T-helper 2 cell treated with Interferon-gamma antibody and Interleukin-4, amounts not matched to agents 5 μg/mL and 100 μg/mL, for 36 hours (primary cell): ENCODE measurements around the gene HLA-DQA1.
"Not testable (repeated sequence)": the region's sequence is repeated elsewhere in the genome, so short reads cannot be mapped to it uniquely, and the experiment has no call there.

Source experiments
- DNase-seq: peaks from one replicate; pipeline ENCODE4 v3.0.0; 2021; ENCODE audit warnings: low spot score
- H3K27ac Mint-ChIP-seq: one replicate; pipeline ENCODE4 v1.8.0; 2021; ENCODE audit warnings: mild to moderate bottlenecking, mixed read lengths
- H3K27me3 Mint-ChIP-seq: one replicate; pipeline ENCODE4 v1.8.0; 2021; ENCODE audit warnings: low read depth, mixed read lengths
- H3K36me3 Mint-ChIP-seq: one replicate; pipeline ENCODE4 v1.8.0; 2021; ENCODE audit warnings: low read depth, mixed read lengths
- H3K4me1 Mint-ChIP-seq: one replicate; pipeline ENCODE4 v1.8.0; 2021; ENCODE audit warnings: low read depth, mixed read lengths
- H3K4me3 Mint-ChIP-seq: one replicate; pipeline ENCODE4 v1.8.0; 2022; ENCODE audit warnings: mild to moderate bottlenecking, moderate library complexity, mixed read lengths
- H3K9me3 Mint-ChIP-seq: one replicate; pipeline ENCODE4 v1.8.0; 2021; ENCODE audit warnings: mixed read lengths

Gene HLA-DQA1

DNA sequence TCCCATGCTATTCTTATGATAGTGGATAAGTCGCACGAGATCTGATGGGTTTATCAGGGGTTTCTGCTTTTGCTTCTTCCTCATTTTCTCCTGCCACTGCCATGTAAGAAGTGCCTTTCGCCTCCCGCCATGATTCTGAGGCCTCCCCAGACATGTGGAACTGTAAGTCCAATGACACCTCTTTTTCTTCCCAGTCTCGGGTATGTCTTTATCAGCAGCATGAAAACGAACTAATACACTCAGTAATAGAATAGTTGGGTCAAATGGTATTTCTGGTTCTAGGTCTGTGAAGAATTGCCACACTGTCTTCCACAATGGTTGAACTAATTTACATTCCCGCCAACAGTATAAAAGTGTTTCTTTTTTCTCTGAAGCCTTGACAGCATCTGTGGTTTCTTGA lies 36.9 kb downstream of the HLA-DQA1 start:
- H3K27me3 Mint-ChIP-seq: peaks cover 63% of the 10 kb centered on the region
- H3K27ac Mint-ChIP-seq, DNase-seq, H3K4me3 Mint-ChIP-seq, H3K4me1 Mint-ChIP-seq, H3K36me3 Mint-ChIP-seq: not testable (repeated sequence)
- H3K9me3 Mint-ChIP-seq: peaks cover 25% of the 10 kb centered on the region

DNA sequence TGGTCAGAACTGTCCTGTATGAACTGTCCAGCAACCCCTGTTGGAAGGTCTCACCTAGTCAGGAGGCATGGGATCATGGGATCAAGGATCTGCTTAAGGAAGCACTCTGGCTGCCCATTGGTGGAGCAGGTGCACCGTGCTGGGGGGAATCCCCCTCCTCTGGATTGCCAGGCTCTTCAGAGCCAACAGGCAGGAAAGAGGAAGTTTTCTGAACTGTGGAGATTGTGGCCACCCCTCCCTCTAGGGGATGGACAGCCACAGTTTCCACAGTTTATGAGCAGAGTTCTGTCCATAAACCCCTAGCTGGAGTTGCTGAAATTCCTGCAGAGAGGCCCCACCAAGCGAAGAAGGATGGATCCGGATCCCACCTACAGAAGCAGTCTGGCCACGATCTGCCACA lies 42.3 kb downstream of the HLA-DQA1 start:
- H3K36me3 Mint-ChIP-seq: peaks cover 3% of the 10 kb centered on the region
- no peak for DNase-seq
- peaks cover 24% of the 10 kb centered on the region for H3K9me3 Mint-ChIP-seq
- peaks cover 86% of the 10 kb centered on the region for H3K27me3 Mint-ChIP-seq
- H3K4me1 Mint-ChIP-seq: peaks cover 5% of the 10 kb centered on the region
- H3K4me3 Mint-ChIP-seq: no peak overlapping the region
- no peak overlapping the region for H3K27ac Mint-ChIP-seq

DNA sequence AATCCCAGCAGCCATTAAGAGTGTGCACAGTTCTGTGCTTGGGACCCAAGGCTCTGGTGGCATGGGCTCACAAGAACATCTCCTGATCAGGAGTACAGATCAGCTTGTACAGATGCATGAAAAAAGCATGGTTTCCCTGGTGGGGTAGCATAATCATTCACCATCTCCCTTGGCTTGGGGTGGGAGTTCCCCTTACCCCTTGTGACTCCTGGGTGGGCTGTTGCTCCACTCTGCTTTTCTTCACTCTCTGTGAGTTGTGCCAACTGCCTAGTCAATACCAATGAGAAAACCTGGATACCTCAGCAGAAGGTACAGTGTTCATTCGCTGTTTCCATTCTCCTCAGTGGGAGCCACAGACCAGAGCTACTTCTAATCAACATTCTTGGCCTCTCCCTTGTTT lies 42.8 kb downstream of the HLA-DQA1 start:
- peaks cover 3% of the 10 kb centered on the region for H3K36me3 Mint-ChIP-seq
- peaks cover 19% of the 10 kb centered on the region for H3K9me3 Mint-ChIP-seq
- no peak for DNase-seq
- H3K4me3 Mint-ChIP-seq: no peak overlapping the region
- H3K4me1 Mint-ChIP-seq: peaks cover 8% of the 10 kb centered on the region
- no peak overlapping the region for H3K27ac Mint-ChIP-seq
- peaks cover 81% of the 10 kb centered on the region for H3K27me3 Mint-ChIP-seq

DNA sequence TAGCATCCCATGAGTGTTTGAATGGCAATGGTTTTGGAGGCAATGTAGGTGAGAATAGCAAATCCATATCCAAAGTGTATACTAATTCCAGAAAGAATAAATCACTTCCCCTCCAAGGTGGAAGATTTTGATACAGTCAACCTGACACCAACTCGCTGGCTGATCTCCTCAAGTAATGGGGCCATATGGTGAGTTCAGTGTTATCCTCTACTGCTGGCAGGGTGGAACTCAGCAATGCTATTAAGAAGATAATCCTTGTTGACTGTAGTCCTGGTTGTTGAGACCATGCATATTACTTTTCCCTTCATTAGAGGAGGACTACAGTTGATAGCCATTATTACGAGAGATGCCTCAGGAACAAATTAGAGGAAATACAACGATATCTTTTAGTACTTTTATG lies 47.0 kb downstream of the HLA-DQA1 start:
- Mint-ChIP-seq H3K27me3 (peaks cover 51% of the 10 kb centered on the region), H3K4me1 (peaks cover 21% of the 10 kb centered on the region), H3K9me3 (no peaks in the 10 kb centered on the region), H3K36me3 (peaks cover 3% of the 10 kb centered on the region), H3K4me3 (no peak overlapping the region), H3K27ac (no peak overlapping the region)
- no peak for DNase-seq

DNA sequence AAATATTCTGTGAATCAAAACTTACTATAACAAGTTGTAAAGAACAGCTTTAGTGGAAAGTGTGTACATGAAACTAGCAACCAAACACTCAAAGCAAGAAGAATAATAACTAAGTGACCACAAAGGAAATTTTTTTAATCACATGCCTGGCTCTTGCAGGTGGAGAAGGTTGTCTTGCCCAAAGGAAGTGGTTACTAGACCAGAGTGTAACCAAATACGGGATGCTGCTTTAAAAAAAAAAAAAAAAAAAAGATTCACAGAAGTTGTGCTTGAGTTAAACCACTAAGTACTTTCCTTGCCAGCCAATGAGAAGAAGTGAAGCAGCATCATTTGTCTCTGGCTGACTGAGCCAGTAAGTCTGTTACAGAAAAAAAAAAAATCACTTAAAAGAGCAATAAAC lies 48.4 kb downstream of the HLA-DQA1 start:
- H3K4me3 Mint-ChIP-seq: peak overlapping the region; percentile 39
- H3K9me3 Mint-ChIP-seq: no peaks in the 10 kb centered on the region
- peaks cover 50% of the 10 kb centered on the region for H3K27me3 Mint-ChIP-seq
- DNase-seq: peak; percentile 50
- H3K4me1 Mint-ChIP-seq: peaks cover 26% of the 10 kb centered on the region
- peaks cover 3% of the 10 kb centered on the region for H3K36me3 Mint-ChIP-seq
- H3K27ac Mint-ChIP-seq: peak overlapping the region; percentile 55

DNA sequence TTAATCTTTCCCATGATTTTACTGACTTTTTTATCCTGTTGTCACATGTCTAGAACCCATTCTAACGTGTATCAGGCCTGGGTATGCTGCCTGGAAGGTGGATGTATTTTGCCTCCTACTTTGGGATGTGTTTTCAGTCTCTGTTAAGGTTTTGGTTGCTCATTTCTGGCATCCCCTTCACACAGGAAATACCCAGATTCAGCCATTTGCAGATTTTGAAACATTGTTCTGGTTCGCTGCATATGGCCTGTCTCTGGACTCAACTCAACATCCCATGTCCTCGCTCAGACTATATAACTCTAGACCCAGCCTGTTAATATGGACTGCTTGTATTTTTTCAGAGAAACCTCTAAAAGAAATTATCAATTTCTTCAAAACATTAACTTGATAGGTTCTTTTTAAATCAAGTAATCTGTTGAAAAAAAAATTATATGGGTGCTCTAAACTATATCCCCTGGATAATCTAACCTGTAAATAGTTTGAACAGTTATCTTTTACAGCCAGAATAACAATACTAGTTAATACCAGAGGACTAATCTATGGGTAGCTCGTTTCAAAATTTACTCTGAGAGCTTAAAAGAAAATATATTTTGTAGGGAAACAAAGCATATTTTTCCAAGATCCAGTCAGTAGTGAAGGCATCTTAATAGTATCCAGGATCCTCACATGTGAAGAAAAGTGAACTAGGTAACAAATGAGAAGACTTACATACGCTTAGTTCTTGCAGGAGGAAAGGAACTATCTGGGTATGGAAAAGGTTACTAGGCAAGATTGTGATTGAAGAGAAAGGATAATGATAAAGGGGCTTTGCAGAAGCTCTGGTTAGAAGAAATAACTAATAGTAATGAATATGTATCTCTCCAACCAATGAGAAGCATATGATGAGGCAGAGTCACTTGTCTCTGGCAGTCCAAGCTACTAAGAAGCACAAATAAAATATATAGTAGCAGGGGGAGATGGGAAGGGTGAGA lies 52.6 kb downstream of the HLA-DQA1 start:
- no peaks in the 10 kb centered on the region for H3K9me3 Mint-ChIP-seq
- peaks cover 44% of the 10 kb centered on the region for H3K27me3 Mint-ChIP-seq
- H3K36me3 Mint-ChIP-seq: no peaks in the 10 kb centered on the region
- peaks cover 26% of the 10 kb centered on the region for H3K4me1 Mint-ChIP-seq
- H3K4me3 Mint-ChIP-seq: no peak overlapping the region
- DNase-seq: no peak
- no peak overlapping the region for H3K27ac Mint-ChIP-seq

DNA sequence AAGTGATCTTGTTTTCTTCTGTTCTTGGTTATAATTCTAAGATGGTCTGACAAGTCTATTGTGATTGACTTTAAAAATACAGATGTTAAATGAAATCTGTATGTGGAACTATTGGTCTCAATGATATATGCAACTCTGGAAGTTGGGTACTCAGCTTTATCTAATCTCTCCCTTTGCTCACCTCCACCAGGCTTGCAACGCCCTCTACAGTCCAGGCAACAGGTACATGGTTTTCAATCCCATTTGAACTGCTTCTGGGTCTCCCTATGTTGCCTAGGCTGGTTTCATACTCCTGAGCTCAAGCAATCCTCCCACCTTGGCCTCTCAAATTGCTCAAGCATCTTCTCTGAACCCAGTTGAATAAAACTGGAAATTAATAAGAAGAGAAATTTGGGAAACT lies 54.8 kb downstream of the HLA-DQA1 start:
- Mint-ChIP-seq H3K9me3 (no peaks in the 10 kb centered on the region), H3K4me1 (peaks cover 12% of the 10 kb centered on the region), H3K4me3 (no peak overlapping the region), H3K36me3 (no peaks in the 10 kb centered on the region), H3K27me3 (peaks cover 56% of the 10 kb centered on the region), H3K27ac (no peak overlapping the region)
- DNase-seq: peak; percentile 36
